Keratinocyte (primary cell): ENCODE results near the gene SPATA33. TPM values are rescaled to one million over a fixed set of nuclear protein-coding genes. Genes with fewer than 3 reads are reported as not detected.

Source experiments
- DNase-seq: peaks from one replicate; pipeline ENCODE4 v3.0.0-alpha.2; 2011; ENCODE audit warnings: low read depth, missing footprints, low spot score
- FAIRE-seq: peaks from 2 replicates; lab custom pipeline; 2011; peaks lifted over from hg19 to GRCh38; lab: Jason Lieb, UNC
- H2AFZ ChIP-seq: 2 replicates; pipeline ENCODE4 v1.6.0; 2012; ENCODE audit warnings: low read length, control low read depth, inconsistent platforms; ENCODE audit not compliant: control insufficient read depth
- H3K27ac ChIP-seq: 2 replicates; pipeline ENCODE4 v1.5.1; 2011; ENCODE audit warnings: low read length; ENCODE audit not compliant: control insufficient read depth, insufficient read depth
- H3K27me3 ChIP-seq: 3 replicates; pipeline ENCODE4 v1.6.0; 2011; ENCODE audit warnings: low read length; ENCODE audit not compliant: control insufficient read depth, insufficient read depth; ENCODE audit errors: extremely low read depth
- H3K36me3 ChIP-seq, 2 experiments: 2 replicates in 1 of 2; 3 replicates in 1 of 2; pipeline ENCODE4 v1.5.1; 2011; ENCODE audit warnings: low read length in 2 of 2, mild to moderate bottlenecking in 1 of 2; ENCODE audit not compliant: control insufficient read depth in 2 of 2, insufficient read depth in 2 of 2; ENCODE audit errors: extremely low read depth in 1 of 2
- H3K4me1 ChIP-seq: 3 replicates; pipeline ENCODE4 v1.5.1; 2011; ENCODE audit warnings: low read length; ENCODE audit not compliant: control insufficient read depth, insufficient read depth; ENCODE audit errors: extremely low read depth
- H3K4me2 ChIP-seq: 3 replicates; pipeline ENCODE4 v1.6.0; 2011; ENCODE audit warnings: low read depth, low read length; ENCODE audit not compliant: control insufficient read depth, insufficient read depth; ENCODE audit errors: extremely low read depth
- H3K4me3 ChIP-seq, 3 experiments: fragments of 200-600 bp in 1 of 3; sonication (generic) in 1 of 3; 2 replicates in 2 of 3; 3 replicates in 1 of 3; pipeline ENCODE4 v1.5.1; 2011 to 2016; ENCODE audit warnings: low read length in 3 of 3, mild to moderate bottlenecking in 3 of 3, control low read depth in 2 of 3, inconsistent platforms in 1 of 3, low read depth in 1 of 3, mixed read lengths in 1 of 3, mixed run types in 1 of 3, moderate library complexity in 1 of 3; ENCODE audit not compliant: control insufficient read depth in 2 of 3, insufficient read depth in 2 of 3; ENCODE audit errors: extremely low read depth in 1 of 3
- H3K79me2 ChIP-seq: 2 replicates; pipeline ENCODE4 v1.6.0; 2012; ENCODE audit warnings: low read length; ENCODE audit not compliant: control insufficient read depth, insufficient read depth
- H3K9ac ChIP-seq: 3 replicates; pipeline ENCODE4 v1.6.0; 2011; ENCODE audit warnings: low read length; ENCODE audit not compliant: control insufficient read depth, insufficient read depth; ENCODE audit errors: extremely low read depth
- H3K9me1 ChIP-seq: 3 replicates; pipeline ENCODE4 v1.6.0; 2011; ENCODE audit warnings: low read length; ENCODE audit not compliant: control insufficient read depth, insufficient read depth; ENCODE audit errors: extremely low read depth
- H3K9me3 ChIP-seq: 2 replicates; pipeline ENCODE4 v1.5.1; 2012; ENCODE audit warnings: low read depth, low read length; ENCODE audit not compliant: control insufficient read depth
- H4K20me1 ChIP-seq: 3 replicates; pipeline ENCODE4 v1.6.0; 2011; ENCODE audit warnings: low read length; ENCODE audit not compliant: control insufficient read depth, insufficient read depth; ENCODE audit errors: extremely low read depth
- CTCF ChIP-seq, 3 experiments: IDR thresholded peaks in 1 of 3; conservative IDR thresholded peaks in 1 of 3; optimal IDR thresholded peaks in 1 of 3; 2 replicates in 2 of 3; 3 replicates in 1 of 3; pipeline versions ENCODE3 to v1.5.1; 2011; ENCODE audit warnings: low read length in 3 of 3, mild to moderate bottlenecking in 3 of 3, moderate library complexity in 2 of 3, control low read depth in 1 of 3, inconsistent platforms in 1 of 3; ENCODE audit not compliant: insufficient read depth in 2 of 3; ENCODE audit errors: extremely low read depth in 1 of 3
- EZH2 ChIP-seq: IDR thresholded peaks from one replicate; pipeline ENCODE4 v1.6.1; 2012; ENCODE audit warnings: inconsistent platforms, mild to moderate bottlenecking, low read length, moderate library complexity
- dilution Hi-C: fragments of 300-500 bp; cut with MboI; formaldehyde crosslinking; loops from one replicate; pipeline ENCODE4 v1.7.0; 2020; ENCODE audit warnings: low sequenced_read_pairs; ENCODE audit not compliant: extremely low pct_ligation_motif_present
- polyA plus RNA-seq, 5 experiments: library from polyadenylated mRNA; depleted of rRNA in 3 of 5; stranded (reverse) in 3 of 5; stranded (forward) in 1 of 5; unstranded in 1 of 5; fragments of >200 nt; gene quantifications; 1 replicate in 1 of 5; 2 replicates in 3 of 5; 3 replicates in 1 of 5; pipeline versions ENCODE4 v1.2.1 to v1.2.3, GENCODE V29; 2011 to 2012; ENCODE audit warnings: missing spikeins in 2 of 5, low read depth in 1 of 5, low replicate concordance in 1 of 5

SPATA33 gene
- polyA plus RNA-seq, 1 donor (not counting 4 experiments of a cell fraction or from before 2014, with no cell fraction given): 5.3 TPM

- peaks cover 9% of the 10 kb centered on the region for H3K27me3 ChIP-seq
- no peak for TF ChIP-seq EZH2
- no peak for TF ChIP-seq CTCF (optimal IDR thresholded peaks at IDR 0.05 in 1 of 3, IDR thresholded peaks at IDR 0.05 in 1 of 3, conservative IDR thresholded peaks at IDR 0.05 in 1 of 3; ENCODE audit: extremely low read depth in 1 of 3, insufficient read depth in 2 of 3, low read length in 3 of 3)
- H3K4me1 ChIP-seq: peaks cover 15% of the 10 kb centered on the region
- H3K9me1 ChIP-seq: no peaks in the 10 kb centered on the region
- no peak overlapping the region for H3K9ac ChIP-seq
- H3K36me3 ChIP-seq: no peaks in the 10 kb centered on the region
- no peak overlapping the region for H3K27ac ChIP-seq
- no peak overlapping the region for H3K4me3 ChIP-seq
- dilution Hi-C loops: no loop called here
- H2AFZ ChIP-seq: no peak overlapping the region
- DNase-seq: no peak
- H4K20me1 ChIP-seq: no peaks in the 10 kb centered on the region
- no peak for FAIRE-seq
- H3K4me2 ChIP-seq: no peak overlapping the region
- H3K79me2 ChIP-seq: no peaks in the 10 kb centered on the region
- no peaks in the 10 kb centered on the region for H3K9me3 ChIP-seq
Observed at GRCh38 chr16:89610108-89610453, 47.6 kb upstream of the SPATA33 start.

- Histone ChIP-seq H3K27ac (no peak overlapping the region), H3K9me3 (no peaks in the 10 kb centered on the region), H3K9me1 (no peaks in the 10 kb centered on the region), H3K79me2 (no peaks in the 10 kb centered on the region), H2AFZ (no peak overlapping the region), H3K4me1 (peaks cover 11% of the 10 kb centered on the region), H3K4me2 (no peak overlapping the region), H3K9ac (no peak overlapping the region), H3K27me3 (peaks cover 5% of the 10 kb centered on the region), H3K36me3 (no peaks in the 10 kb centered on the region), H4K20me1 (no peaks in the 10 kb centered on the region), H3K4me3 (no peak overlapping the region)
- FAIRE-seq (no peak), DNase-seq (no peak)
- TF ChIP-seq EZH2: no peak
- TF ChIP-seq CTCF (optimal IDR thresholded peaks at IDR 0.05 in 1 of 3, IDR thresholded peaks at IDR 0.05 in 1 of 3, conservative IDR thresholded peaks at IDR 0.05 in 1 of 3; ENCODE audit: extremely low read depth in 1 of 3, insufficient read depth in 2 of 3, low read length in 3 of 3): no peak
- dilution Hi-C loops: no loop called here
Observed at GRCh38 chr16:89612415-89613166, 45.0 kb upstream of the SPATA33 start.
